Measurements from ENCODE around the gene FBXO11.

DNA sequence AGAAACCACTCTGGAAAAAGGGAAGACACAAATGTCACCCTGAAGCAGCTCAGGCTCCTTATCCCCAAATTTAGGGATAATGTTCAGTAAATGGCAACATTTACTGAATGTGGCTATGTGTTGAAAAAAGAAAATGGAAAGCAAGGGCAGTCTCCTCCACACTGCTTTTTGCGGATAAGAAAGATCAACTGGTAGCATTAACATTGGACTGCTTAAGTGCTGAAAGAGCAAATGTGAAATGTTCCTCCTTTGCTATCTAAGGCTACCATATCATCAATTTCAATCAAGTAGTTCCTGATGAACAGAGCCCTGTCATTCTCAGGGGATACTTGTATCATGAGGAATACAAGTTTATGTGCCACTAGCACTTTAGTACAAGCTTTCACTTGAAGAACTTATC is 12.5 kb downstream of the FBXO11 start:
- TF ChIP-seq JUND (IDR thresholded peaks at IDR 0.05; ENCODE audit: low read depth, low read length) (no peak), ESRRA (IDR thresholded peaks at IDR 0.05; ENCODE audit: low read length) (no peak), EZH2 (IDR thresholded peaks at IDR 0.05; ENCODE audit: borderline replicate concordance, control insufficient read depth, low read depth, low read length) (no peak), JUNB (IDR thresholded peaks at IDR 0.05) (no peak), TAF1 (IDR thresholded peaks at IDR 0.05; ENCODE audit: borderline replicate concordance, low read depth, low read length) (no peak)

Measured in GM12878 (cell line).